Activated naive CD8-positive, alpha-beta T cell treated with anti-CD3 and anti-CD28 coated beads, Interleukin-2, amount 10 ng/mL, durations not matched to agents 7 days and 5 days (primary cell): Measurements from ENCODE around the gene TRMT112. TPM values are rescaled to one million over a fixed set of nuclear protein-coding genes. Genes with fewer than 3 reads are reported as not detected.

Experiments used
- ATAC-seq: fragments of 150-1000 bp; cut with Tn5 transposase; one replicate; pipeline ENCODE4 v1.10.0; 2021; ENCODE audit warnings: low read depth, moderate library complexity
- POLR2A ChIA-PET: fragments of 350-600 bp; sonication (Branson Sonifier 250); formaldehyde crosslinking; loops from one replicate; lab custom pipeline; 2021; ENCODE audit warnings: antibody characterized with exemption; lab: Charles Lee
- DNase-seq: peaks from one replicate; pipeline ENCODE4 v3.0.0; 2021
- H3K27ac Mint-ChIP-seq: one replicate; pipeline ENCODE4 v1.8.0; 2022; ENCODE audit warnings: mild to moderate bottlenecking, mixed read lengths
- H3K27me3 Mint-ChIP-seq: one replicate; pipeline ENCODE4 v1.8.0; 2022; ENCODE audit warnings: mild to moderate bottlenecking, moderate library complexity, mixed read lengths
- H3K36me3 Mint-ChIP-seq: one replicate; pipeline ENCODE4 v1.8.0; 2021; ENCODE audit warnings: mild to moderate bottlenecking, mixed read lengths
- H3K4me1 Mint-ChIP-seq: one replicate; pipeline ENCODE4 v1.8.0; 2021; ENCODE audit warnings: mixed read lengths
- H3K4me3 Mint-ChIP-seq: one replicate; pipeline ENCODE4 v1.8.0; 2022; ENCODE audit warnings: mild to moderate bottlenecking, moderate library complexity, mixed read lengths
- H3K9me3 Mint-ChIP-seq: one replicate; pipeline ENCODE4 v1.8.0; 2021; ENCODE audit warnings: mixed read lengths
- total RNA-seq, 2 experiments: library from RNA; stranded (reverse); gene quantifications; one replicate each; pipeline ENCODE4 v1.2.3, GENCODE V29; 2021

The TRMT112 gene
- total RNA-seq, 2 experiments from 2014 or later = 140 to 151 TPM

DNA sequence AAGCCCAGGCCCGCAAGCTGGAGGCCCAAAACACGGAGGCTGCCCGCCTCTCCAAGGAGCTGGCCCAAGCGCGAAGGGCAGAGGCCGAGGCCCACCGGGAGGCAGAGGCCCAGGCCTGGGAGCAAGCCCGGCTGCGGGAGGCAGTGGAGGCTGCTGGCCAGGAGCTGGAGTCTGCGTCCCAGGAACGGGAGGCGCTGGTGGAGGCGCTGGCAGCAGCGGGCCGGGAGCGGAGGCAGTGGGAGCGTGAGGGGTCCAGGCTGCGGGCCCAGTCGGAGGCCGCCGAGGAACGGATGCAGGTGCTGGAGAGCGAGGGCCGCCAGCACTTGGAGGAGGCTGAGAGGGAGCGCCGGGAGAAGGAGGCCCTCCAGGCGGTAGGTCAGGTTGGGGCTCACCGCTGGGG lies 27.4 kb upstream of the TRMT112 start:
- Mint-ChIP-seq H3K36me3 (peaks cover 7% of the 10 kb centered on the region), H3K27ac (no peak overlapping the region), H3K4me1 (peaks cover 28% of the 10 kb centered on the region), H3K4me3 (no peak overlapping the region), H3K27me3 (no peaks in the 10 kb centered on the region), H3K9me3 (no peaks in the 10 kb centered on the region)
- no peak for ATAC-seq
- POLR2A ChIA-PET = interaction anchor here (1.1 kb wide), 1 partner anchor 9 kb away, joined by 3 read pairs; no protein-coding TSS in a partner anchor
- no peak for DNase-seq

DNA sequence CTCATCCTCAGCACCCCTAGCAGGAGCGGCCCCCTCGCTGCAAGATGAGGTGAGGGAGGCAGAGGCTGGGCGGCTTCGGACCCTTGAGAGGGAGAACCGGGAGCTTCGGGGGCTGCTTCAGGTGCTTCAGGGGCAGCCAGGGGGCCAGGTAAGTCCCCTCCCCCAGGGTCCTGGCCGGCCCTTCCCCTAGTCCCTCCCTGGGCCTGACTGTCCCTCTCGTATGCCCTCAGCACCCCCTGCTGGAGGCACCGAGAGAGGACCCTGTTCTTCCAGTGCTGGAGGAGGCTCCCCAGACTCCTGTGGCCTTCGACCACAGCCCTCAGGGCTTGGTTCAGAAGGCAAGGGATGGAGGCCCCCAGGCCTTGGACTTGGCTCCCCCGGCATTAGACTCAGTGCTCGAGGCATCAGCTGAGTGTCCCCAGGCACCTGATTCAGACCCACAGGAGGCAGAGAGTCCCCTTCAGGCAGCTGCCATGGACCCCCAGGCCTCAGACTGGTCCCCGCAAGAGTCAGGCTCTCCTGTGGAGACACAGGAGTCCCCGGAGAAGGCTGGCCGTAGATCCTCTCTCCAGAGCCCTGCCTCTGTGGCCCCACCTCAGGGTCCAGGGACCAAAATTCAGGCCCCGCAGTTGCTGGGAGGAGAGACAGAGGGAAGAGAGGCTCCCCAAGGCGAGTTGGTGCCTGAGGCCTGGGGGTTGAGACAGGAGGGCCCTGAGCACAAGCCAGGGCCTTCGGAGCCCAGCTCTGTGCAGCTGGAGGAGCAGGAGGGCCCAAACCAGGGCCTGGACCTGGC lies 26.6 kb upstream of the TRMT112 start:
- peaks cover 7% of the 10 kb centered on the region for H3K36me3 Mint-ChIP-seq
- H3K9me3 Mint-ChIP-seq = no peaks in the 10 kb centered on the region
- ATAC-seq (no peak), DNase-seq (no peak)
- no peak overlapping the region for H3K4me3 Mint-ChIP-seq
- H3K27me3 Mint-ChIP-seq = no peaks in the 10 kb centered on the region
- H3K4me1 Mint-ChIP-seq = peaks cover 37% of the 10 kb centered on the region
- POLR2A ChIA-PET = interaction anchor here (1.1 kb wide), 1 partner anchor 10 kb away, joined by 3 read pairs; no protein-coding TSS in a partner anchor
- no peak overlapping the region for H3K27ac Mint-ChIP-seq

DNA sequence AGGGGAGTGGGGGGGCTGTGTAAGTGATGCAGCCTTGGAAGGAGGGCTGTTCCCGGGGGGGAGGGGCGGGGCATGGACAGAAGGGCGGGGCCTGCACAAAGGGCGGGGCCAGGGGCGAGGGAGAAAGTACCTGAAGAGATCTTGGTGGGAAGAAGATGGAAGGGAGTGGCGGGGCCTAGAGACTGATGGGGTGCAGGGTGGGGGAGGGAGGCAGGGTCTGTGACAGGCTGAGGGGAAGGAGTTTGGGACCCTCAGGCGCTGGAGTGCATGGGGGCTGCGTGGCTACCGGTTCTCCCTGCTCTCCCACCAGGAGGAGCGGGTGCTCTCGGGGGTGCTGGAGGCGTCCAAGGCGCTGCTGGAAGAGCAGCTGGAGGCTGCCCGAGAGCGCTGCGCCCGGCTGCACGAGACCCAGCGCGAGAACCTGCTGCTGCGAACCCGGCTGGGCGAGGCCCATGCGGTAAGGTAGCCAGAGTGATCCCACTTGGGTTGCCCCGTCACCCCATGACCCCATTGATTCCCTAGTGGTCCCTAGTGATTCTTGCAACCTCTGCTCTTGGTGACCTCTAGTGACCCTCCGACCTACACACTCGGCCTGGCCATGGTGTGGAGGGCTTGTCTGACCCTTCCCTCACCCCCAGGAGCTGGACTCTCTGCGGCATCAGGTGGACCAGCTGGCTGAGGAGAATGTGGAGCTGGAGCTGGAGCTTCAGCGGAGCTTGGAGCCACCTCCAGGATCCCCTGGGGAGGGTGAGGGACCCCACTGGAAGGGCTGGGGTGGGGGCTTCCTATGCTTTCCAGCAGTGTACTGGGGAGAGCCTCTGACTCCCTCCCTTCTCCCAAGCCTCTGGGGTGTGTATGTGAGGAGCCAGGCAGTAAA lies 25.7 kb upstream of the TRMT112 start:
- DNase-seq (peak; percentile 35), ATAC-seq (no peak)
- POLR2A ChIA-PET = interaction anchor here (0.8 to 2.7 kb wide), 6 partner anchors 10 to 39 kb away, joined by 3 to 14 read pairs (median 8); partner anchors contain the start of genes ESRRA, PRDX5 and TRMT112
- Mint-ChIP-seq H3K4me3 (no peak overlapping the region), H3K4me1 (peaks cover 38% of the 10 kb centered on the region), H3K9me3 (no peaks in the 10 kb centered on the region), H3K27me3 (no peaks in the 10 kb centered on the region), H3K36me3 (peaks cover 7% of the 10 kb centered on the region), H3K27ac (peak overlapping the region; percentile 61)

DNA sequence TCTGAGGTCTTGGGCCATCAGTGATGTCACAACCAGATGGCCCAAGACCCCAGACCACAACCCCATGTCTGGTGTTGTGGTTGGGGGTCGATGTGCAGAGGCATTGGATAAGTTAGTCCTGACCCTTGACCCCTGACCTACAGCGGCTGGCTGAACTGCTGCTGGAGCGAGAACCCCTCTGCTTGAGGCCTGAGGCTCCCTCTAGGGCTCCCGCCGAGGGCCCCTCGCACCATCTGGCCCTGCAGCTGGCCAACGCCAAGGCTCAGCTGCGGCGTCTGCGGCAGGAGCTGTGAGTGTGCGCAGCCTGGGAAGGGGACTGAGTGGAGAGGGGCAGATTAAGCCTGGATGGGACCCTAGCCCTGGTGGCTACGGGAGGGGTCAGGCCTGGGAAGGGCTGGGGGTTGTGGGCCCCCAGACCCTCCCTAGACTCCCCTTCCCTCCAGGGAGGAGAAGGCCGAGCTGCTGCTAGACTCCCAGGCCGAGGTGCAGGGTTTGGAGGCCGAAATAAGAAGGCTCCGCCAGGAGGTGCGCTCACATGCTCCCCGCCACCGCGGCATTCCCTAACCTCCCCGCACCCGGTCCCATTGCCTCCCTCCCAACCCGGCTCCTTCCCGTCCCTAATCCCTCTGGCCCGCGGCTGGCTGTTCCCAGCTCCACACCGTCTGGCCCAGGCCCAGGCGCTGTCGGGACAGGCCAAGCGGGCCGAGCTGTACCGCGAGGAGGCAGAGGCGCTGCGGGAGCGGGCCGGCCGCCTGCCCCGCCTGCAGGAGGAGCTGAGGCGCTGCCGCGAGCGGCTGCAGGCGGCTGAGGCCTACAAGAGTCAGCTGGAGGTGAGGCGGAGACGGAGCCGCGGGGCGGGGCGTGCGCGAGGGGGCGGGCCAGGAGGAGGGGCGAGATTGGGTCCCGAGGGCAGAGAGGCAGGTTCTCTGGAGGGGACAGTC lies 24.8 kb upstream of the TRMT112 start:
- peak overlapping the region; percentile 94 for H3K4me3 Mint-ChIP-seq
- no peaks in the 10 kb centered on the region for H3K9me3 Mint-ChIP-seq
- peak overlapping the region; percentile 61 for H3K27ac Mint-ChIP-seq
- DNase-seq = peak; percentile 97
- no peaks in the 10 kb centered on the region for H3K27me3 Mint-ChIP-seq
- peak; percentile 67 for ATAC-seq
- H3K36me3 Mint-ChIP-seq = peaks cover 11% of the 10 kb centered on the region
- H3K4me1 Mint-ChIP-seq = peaks cover 41% of the 10 kb centered on the region
- POLR2A ChIA-PET = interaction anchor here (0.6 to 3.8 kb wide), 8 partner anchors 10 to 38 kb away, joined by 3 to 53 read pairs (median 8); partner anchors contain the start of genes ESRRA, PRDX5 and TRMT112

DNA sequence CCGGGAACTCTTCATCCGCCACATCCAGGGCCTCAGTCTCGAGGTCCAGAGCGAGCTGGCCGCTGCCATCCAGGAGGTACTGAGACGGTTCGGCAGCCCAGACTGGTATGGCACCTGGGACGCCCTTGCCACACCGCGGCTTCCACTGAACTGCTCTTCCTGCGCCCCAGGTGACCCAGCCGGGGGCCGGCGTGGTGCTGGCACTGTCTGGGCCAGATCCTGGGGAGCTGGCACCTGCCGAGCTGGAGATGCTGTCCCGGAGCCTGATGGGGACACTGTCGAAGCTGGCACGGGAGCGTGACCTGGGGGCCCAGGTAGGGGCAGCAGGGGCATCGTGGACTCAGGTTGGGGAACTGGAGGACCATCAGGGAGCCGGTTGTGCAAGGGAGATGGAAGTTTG lies 24.1 kb upstream of the TRMT112 start:
- Mint-ChIP-seq H3K27ac (no peak overlapping the region), H3K9me3 (no peaks in the 10 kb centered on the region), H3K27me3 (no peaks in the 10 kb centered on the region), H3K4me1 (peaks cover 36% of the 10 kb centered on the region), H3K4me3 (peak overlapping the region; percentile 94), H3K36me3 (peaks cover 11% of the 10 kb centered on the region)
- ATAC-seq (no peak), DNase-seq (peak; percentile 39)
- POLR2A ChIA-PET = interaction anchor here (0.6 to 3.8 kb wide), 6 partner anchors 12 to 477 kb away, joined by 3 to 53 read pairs (median 8); partner anchors contain the start of genes ESRRA, PRDX5 and TRMT112

DNA sequence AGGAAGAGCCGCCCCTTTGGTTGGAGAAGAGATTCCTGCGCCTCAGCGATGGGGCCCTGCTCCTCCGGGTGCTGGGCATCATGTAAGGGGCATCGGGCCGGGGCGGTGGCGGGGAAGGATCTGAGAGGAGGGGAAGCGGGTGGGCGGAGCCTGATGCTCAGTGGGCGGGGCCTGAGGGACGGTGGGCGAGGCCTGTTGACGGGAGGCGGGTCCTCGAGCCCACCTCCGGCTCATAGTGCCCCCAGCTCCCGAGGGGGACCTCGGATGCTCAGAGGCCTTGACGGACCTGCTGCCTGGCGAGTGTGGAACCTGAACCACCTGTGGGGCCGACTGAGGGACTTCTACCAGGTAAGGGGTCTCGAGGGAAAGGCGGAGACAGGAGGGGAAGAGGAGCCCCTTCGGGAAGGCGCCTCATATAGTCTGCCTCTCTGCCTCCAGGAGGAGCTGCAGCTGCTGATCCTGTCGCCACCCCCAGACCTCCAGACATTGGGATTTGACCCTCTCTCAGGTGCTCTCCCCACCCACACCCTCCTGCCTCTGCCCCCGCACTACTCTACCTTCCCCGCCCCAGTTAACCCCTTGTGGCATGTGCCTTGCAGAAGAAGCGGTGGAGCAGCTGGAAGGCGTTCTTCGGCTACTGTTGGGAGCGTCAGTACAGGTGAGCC lies 23.4 kb upstream of the TRMT112 start:
- Mint-ChIP-seq H3K4me3 (peak overlapping the region; percentile 94), H3K27me3 (no peaks in the 10 kb centered on the region), H3K27ac (peak overlapping the region; percentile 97), H3K4me1 (peaks cover 34% of the 10 kb centered on the region), H3K36me3 (peaks cover 8% of the 10 kb centered on the region), H3K9me3 (no peaks in the 10 kb centered on the region)
- DNase-seq = peak; percentile 92
- ATAC-seq = peak; percentile 32
- POLR2A ChIA-PET = interaction anchor here (0.6 to 3.8 kb wide), 9 partner anchors 12 to 477 kb away, joined by 3 to 53 read pairs (median 5); partner anchors contain the start of genes ESRRA, PRDX5 and TRMT112

DNA sequence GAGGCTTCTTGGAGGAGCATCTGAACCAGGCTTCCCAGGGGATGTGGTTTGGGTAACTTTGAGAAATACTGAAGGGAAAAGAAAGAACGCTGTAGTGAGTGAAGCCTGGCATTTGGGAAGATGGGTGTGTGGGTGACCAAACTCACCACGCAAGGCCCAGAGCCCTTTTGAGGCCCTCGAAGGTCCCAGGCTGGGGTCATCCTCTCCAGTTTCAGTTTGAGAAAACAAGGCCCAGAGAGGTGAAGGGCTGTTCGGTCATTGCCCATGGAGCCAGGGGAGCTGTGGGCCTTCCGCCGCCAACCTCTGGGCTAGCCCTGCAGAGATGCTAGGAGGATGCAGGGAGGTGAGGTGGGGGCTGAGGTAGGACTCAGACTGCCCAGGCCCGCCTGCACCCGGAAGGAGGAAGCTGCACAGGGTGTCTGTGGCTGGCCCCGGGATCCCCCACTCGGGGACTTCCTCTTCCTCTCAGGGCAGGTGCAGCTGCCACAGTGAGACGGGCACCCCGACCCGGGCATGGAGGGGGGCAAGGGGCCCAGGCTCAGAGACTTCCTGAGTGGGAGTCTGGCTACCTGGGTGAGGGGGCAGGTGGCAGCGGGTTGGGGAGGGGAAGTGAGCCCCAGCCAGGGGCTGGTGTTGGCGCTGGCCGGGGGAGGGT lies 22.5 kb upstream of the TRMT112 start, which contains the start of gene CCDC88B:
TSS of gene CCDC88B (plus strand) at position 451 of the 655 bp plus-strand sequence. CDS start at position 514, 63 bp downstream.
- Mint-ChIP-seq H3K4me3 (peak within 1 kb of the TSS; percentile 94), H3K4me1 (peaks cover 35% of the 10 kb centered on the region)

DNA sequence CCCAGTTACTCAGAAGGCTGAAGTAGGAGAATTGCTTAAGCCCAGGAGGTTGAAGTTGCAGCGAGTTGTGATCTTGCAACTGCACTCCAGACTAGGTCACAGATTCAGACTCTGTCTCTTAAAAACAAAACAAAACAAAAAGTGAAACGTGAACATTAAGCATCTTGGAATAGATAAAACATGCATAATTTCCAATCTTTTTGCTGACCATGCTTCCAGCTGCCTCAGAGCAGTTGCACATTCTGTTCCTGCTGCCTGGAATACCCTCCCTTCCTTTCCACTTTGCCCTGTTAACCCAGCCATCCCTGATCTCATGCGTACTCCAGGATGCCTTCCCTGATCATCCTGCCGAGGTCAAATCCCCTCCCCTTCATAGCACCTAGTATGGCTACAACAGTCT lies 21.9 kb upstream of the TRMT112 start:
- peak overlapping the region; percentile 94 for H3K4me3 Mint-ChIP-seq
- peaks cover 10% of the 10 kb centered on the region for H3K36me3 Mint-ChIP-seq
- no peak for DNase-seq
- peaks cover 35% of the 10 kb centered on the region for H3K4me1 Mint-ChIP-seq
- H3K27ac Mint-ChIP-seq = peak overlapping the region; percentile 97
- POLR2A ChIA-PET = interaction anchor here (0.8 to 3.8 kb wide), 10 partner anchors 8 to 132 kb away, joined by 3 to 53 read pairs (median 4); partner anchors contain the start of genes ESRRA, PRDX5 and TRMT112
- H3K9me3 Mint-ChIP-seq = no peaks in the 10 kb centered on the region
- no peaks in the 10 kb centered on the region for H3K27me3 Mint-ChIP-seq
- ATAC-seq = no peak

More for the DNA sequence above, 22.5 kb upstream of the TRMT112 start, which contains the start of gene CCDC88B:
- Mint-ChIP-seq H3K27ac (peak within 1 kb of the TSS; percentile 97), H3K36me3 (peaks cover 10% of the 10 kb centered on the region), H3K27me3 (no peaks in the 10 kb centered on the region), H3K9me3 (no peaks in the 10 kb centered on the region)
- ATAC-seq (peak; percentile 87), DNase-seq (peak; percentile 85)
- POLR2A ChIA-PET = interaction anchor here (0.6 to 3.8 kb wide), 14 partner anchors 9 to 156 kb away, joined by 3 to 53 read pairs (median 4); partner anchors contain the start of genes ESRRA, PLCB3, PRDX5 and TRMT112

DNA sequence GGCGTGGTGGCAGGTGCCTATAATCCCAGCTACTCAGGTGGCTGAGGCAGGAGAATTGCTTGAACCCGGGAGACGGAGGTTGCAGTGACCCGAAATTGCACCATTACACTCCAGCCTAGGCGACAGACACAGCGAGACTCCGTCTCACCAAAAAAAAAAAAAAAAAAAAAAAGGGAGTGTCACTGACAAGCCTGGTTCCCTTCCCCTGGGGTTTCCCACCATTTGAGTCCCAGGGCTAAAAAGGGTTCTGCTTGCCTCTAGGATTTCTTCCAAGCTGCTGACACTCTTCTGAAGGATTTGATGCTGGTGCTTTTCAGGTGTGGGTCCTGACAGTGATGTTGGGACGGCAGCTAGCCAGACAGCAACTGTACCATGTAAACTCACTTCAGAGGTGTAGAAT lies 21.4 kb upstream of the TRMT112 start:
- no peaks in the 10 kb centered on the region for H3K9me3 Mint-ChIP-seq
- H3K4me1 Mint-ChIP-seq = peaks cover 36% of the 10 kb centered on the region
- POLR2A ChIA-PET = interaction anchor here (0.8 to 3.8 kb wide), 4 partner anchors 15 to 131 kb away, joined by 4 to 53 read pairs (median 6); partner anchors contain the start of genes PRDX5 and TRMT112
- peaks cover 11% of the 10 kb centered on the region for H3K36me3 Mint-ChIP-seq
- no peak for DNase-seq
- H3K27ac Mint-ChIP-seq = peak overlapping the region; percentile 97
- no peak for ATAC-seq
- H3K4me3 Mint-ChIP-seq = peak overlapping the region; percentile 94
- H3K27me3 Mint-ChIP-seq = no peaks in the 10 kb centered on the region

DNA sequence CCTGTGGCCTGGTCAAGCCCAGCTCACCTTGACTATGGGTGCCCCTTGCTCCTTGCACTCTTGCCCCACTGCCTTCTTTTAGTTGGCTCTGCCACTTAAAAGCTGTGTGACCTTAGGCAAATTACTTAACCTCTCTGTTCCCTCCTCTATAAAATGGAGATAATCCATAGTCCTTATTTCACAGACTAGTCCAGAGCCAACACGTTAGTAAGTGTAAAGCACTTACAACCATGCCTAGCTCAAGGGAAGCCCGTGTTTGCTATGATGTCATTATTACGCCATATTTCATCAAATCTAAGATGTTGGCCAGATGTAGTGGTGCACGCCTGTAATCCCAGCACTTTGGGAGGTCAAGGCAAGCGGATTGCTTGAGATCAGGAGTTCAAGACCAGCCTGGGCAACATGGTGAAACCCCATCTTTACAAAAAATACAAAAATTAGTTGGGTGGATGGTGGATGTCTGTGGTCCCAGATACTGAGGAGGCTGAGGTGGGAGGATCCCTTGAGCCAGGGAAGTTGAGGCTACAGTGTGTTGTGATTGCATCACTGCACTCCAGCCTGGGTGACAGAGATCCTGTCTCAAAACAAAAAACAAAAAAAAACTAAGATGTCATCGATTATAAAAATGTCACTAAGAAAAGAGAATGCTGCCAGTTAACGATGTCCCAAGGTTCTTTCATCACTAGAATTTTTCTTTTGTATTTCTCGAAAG lies 20.3 kb upstream of the TRMT112 start:
- Mint-ChIP-seq H3K4me3 (no peak overlapping the region), H3K27me3 (no peaks in the 10 kb centered on the region), H3K9me3 (no peaks in the 10 kb centered on the region), H3K36me3 (peaks cover 13% of the 10 kb centered on the region), H3K4me1 (peaks cover 35% of the 10 kb centered on the region), H3K27ac (no peak overlapping the region)
- POLR2A ChIA-PET = interaction anchor here (0.6 to 3.8 kb wide), 4 partner anchors 14 to 35 kb away, joined by 3 to 53 read pairs (median 4); partner anchors contain the start of genes PRDX5 and TRMT112
- ATAC-seq (no peak), DNase-seq (no peak)
